ENCODE results near the gene ATG14.
A peak's percentile ranks its signal among the peaks of the same experiment; 100 is the strongest.

The ATG14 gene

DNA sequence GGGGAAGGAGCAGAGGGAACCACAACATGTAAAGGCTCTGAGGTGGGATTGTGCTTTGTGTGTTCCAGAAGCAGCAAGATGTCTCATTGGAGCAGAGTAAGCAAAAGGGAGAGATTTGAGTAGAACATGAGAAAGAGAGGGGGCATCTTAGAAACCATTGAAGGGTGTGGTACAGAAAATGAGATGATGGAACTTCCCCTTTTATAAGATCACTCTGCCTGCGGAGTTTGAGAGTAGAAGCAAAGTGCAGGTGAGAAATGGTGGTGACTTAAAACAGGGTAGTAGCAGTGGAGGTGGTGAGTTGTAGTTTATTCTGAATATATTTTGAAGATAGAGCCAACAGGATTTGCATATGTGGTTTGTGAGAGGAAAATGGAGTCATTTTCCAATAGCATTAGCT is 84.5 kb downstream of the ATG14 start:
- TF ChIP-seq, protein P1, sequence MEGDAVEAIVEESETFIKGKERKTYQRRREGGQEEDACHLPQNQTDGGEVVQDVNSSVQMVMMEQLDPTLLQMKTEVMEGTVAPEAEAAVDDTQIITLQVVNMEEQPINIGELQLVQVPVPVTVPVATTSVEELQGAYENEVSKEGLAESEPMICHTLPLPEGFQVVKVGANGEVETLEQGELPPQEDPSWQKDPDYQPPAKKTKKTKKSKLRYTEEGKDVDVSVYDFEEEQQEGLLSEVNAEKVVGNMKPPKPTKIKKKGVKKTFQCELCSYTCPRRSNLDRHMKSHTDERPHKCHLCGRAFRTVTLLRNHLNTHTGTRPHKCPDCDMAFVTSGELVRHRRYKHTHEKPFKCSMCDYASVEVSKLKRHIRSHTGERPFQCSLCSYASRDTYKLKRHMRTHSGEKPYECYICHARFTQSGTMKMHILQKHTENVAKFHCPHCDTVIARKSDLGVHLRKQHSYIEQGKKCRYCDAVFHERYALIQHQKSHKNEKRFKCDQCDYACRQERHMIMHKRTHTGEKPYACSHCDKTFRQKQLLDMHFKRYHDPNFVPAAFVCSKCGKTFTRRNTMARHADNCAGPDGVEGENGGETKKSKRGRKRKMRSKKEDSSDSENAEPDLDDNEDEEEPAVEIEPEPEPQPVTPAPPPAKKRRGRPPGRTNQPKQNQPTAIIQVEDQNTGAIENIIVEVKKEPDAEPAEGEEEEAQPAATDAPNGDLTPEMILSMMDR (IDR thresholded peaks at IDR 0.05; ENCODE audit: insufficient read depth, low read depth, low read length, missing control alignments): no peak
- H3K4me3 ChIP-seq (ENCODE audit: low read depth, low read length): no peak overlapping the region
- DNase-seq (ENCODE audit: low read depth): peak; percentile 71

DNA sequence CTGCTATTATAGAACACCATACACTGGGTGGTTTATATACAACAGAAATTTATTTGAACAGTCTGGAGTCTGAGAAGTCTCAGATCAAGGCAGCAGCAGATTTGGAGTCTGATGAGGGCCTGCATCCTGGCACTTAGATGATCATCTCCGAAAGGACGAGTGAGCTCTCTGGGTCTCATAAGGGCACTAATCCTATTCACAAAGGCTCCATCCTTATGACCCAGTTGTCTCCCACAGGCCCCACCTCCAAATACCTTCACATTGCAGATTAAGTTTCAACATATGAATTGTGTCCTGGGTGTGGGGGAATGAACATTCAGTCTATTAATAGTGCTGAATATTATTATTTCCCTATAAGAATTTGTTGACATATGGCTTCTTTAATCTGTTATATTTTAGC is 86.8 kb downstream of the ATG14 start:
- DNase-seq (ENCODE audit: low read depth): no peak

DNA sequence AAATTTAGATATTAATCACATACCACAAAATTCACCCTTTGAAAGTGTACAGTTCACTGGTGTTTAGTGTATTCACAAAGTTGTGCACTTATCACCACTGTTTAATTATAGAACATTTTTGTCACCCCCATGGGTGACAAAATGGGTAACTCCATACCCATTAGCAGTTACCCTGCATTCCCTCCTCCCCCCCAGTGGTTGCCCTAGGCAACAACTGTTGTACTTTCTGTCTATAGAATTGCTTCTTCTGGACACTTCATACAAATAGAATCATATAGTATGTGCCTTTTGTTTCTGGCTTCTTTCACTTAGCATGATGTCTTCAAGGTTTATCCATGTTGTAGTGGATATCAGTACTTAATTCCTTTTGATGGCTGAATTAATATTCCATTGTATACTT is 87.7 kb downstream of the ATG14 start:
- no peak overlapping the region for H3K4me3 ChIP-seq (ENCODE audit: low read depth, low read length)
- DNase-seq (ENCODE audit: low read depth): no peak
- TF ChIP-seq, protein P1 (IDR thresholded peaks at IDR 0.05; ENCODE audit: insufficient read depth, low read depth, low read length, missing control alignments): no peak

More for the DNA sequence above, 86.8 kb downstream of the ATG14 start:
- TF ChIP-seq, protein P1 (IDR thresholded peaks at IDR 0.05; ENCODE audit: insufficient read depth, low read depth, low read length, missing control alignments): no peak
- H3K4me3 ChIP-seq (ENCODE audit: low read depth, low read length): no peak overlapping the region

DNA sequence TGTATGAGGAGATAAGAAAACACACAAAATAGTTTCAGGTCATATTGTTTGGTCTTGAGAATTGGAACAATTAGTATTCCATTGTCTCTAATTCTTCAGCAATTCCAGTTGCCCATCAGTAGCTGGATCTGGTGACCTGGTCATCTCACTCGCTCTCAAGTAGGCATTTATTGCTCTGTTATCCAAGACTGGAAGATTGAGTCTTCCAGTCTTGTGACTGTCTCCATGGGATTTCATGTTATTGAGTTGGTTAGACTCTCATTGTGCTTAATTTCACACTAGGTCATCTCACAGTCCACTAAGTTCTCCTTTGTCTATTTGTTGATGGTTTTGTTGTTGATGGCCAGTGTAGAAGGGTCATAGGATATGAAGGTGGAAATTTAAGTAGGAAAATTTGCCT is 92.9 kb downstream of the ATG14 start:
- TF ChIP-seq, protein P1 (IDR thresholded peaks at IDR 0.05; ENCODE audit: insufficient read depth, low read depth, low read length, missing control alignments): no peak
- H3K4me3 ChIP-seq (ENCODE audit: low read depth, low read length): no peak overlapping the region

DNA sequence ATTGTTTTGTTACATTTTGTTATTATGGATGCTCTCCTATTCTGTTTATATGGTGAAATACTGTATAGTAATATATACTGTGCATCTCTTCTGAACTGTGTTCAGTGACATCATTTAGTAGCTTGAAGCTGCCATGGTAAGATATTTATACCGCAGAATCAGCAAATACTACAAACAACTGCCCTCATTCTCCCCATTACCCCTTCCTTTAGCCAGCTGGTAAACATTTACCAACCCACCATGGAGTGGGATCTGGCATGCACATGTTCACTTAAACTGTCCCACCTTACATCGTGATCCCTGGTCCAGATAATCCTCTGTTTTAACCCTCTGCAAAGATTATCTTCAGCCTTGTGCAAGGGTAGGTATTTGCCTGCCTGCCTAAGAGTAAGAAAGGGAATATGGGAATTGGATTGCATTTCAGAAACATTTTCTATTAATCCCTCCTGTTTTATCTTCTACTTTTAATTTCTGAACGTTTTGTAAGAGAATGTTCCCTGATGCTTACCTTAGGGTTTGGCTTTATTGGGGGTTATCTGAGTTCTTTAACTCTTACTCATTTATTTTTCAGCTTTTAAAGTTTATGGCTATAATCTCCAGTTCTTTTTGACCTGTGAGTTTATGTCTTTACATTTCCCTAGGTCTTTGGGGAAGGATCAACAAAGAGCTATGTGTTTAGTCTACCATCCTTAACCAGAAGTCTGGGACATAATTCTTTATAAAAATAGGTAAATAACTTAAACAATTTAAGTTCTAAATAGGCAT is 93.9 kb downstream of the ATG14 start:
- H3K4me3 ChIP-seq (ENCODE audit: low read depth, low read length): no peak overlapping the region
- TF ChIP-seq, protein P1 (IDR thresholded peaks at IDR 0.05; ENCODE audit: insufficient read depth, low read depth, low read length, missing control alignments): no peak
- DNase-seq (ENCODE audit: low read depth): no peak

More for the DNA sequence above, 92.9 kb downstream of the ATG14 start:
- no peak for DNase-seq (ENCODE audit: low read depth)

DNA sequence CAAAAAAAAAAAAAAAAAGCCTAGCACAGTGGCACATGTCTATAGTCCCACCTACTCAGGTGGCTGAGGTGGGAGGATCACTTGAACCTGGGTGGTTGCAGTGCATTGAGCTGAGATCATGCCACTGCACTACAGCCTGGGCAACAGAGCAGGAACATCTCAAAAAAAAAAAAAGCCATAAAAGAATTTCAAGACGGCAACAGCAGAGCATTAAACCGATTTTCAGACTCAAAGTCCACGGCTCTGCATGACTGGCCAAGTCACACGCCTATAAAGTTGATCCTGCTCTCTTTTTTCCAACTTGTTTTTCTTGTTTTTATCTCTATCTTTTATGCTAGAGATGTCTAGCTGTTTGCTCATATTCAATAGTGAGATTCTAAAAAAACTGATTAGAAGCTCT is 95.1 kb downstream of the ATG14 start:
- DNase-seq (ENCODE audit: low read depth): no peak
- H3K4me3 ChIP-seq (ENCODE audit: low read depth, low read length): no peak overlapping the region
- TF ChIP-seq, protein P1 (IDR thresholded peaks at IDR 0.05; ENCODE audit: insufficient read depth, low read depth, low read length, missing control alignments): no peak
